HG02763 (cell line): ENCODE data around the gene KCNJ5.
A peak's percentile ranks its signal among the peaks of the same experiment; 100 is the strongest.

Source experiments
- ATAC-seq: cut with Tn5 transposase; IDR thresholded peaks from one replicate; pipeline ENCODE4 v1.9.1; 2021; ENCODE audit warnings: mild to moderate bottlenecking, moderate library complexity; ENCODE audit not compliant: unreplicated experiment

KCNJ5 gene

GRCh38 chr11:128946648-128947047, 55.5 kb downstream of the KCNJ5 start:
- ATAC-seq: no peak

GRCh38 chr11:128947773-128948172, 56.6 kb downstream of the KCNJ5 start:
- ATAC-seq: no peak

- no peak for ATAC-seq
Observed at GRCh38 chr11:128948583-128948982, 57.4 kb downstream of the KCNJ5 start.

- ATAC-seq: no peak
Observed at GRCh38 chr11:128949791-128950454, 58.8 kb downstream of the KCNJ5 start.

GRCh38 chr11:128953151-128953550, 62.0 kb downstream of the KCNJ5 start:
- no peak for ATAC-seq

DNA sequence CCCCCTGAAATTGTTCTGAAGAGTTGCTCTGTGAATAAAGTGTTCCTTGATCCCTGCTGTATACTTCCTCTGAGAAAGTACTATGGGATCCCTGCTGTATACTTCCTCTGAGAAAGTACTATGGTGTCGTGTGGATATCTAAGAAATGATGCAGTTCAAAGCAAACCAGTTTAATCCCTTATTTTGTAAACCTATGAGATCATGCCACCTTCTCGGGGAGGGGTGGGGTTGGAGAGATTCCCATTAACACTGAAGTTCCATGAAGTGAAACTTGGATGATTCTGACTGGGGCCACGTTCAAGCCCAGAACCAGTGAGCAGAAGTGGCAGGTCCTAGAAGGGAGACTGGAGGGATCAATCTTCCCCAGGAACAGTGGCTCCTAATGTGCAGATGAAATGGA, 64.5 kb downstream of the KCNJ5 start:
- ATAC-seq: no peak

- no peak for ATAC-seq
Observed at GRCh38 chr11:128956401-128957201, 65.4 kb downstream of the KCNJ5 start.

DNA sequence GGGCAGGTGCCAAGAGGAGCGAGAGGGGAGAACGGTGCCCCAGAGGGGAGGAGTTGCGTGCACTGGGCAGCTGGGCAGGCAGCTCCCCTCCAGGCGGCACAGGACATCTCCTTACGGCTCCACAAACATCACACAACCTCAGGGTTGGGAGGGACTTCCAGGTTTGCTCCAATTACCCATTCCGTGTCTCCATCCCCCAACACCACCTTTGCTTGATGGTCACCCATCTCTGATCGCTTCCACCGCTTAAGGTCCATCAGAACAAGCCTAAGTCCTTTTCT, 66.0 kb downstream of the KCNJ5 start:
- no peak for ATAC-seq

DNA sequence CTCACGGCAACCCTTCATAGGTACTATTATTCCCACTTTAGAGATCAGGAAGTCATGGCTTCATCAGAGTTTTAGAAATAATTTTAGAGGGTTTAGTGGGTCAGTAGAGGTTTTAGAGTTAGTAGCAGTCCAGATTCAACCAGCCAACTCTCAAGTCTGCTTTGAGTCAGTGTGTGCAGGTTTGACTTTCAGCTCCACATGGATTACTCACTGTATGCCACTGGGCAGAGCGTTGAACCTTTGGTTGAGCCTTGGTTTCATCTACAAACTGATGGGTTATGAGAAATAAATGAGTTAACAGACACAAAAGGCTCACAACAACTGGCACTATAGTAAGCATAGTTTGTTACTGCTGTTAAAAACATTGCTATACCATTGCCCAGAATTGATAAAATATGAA, 70.5 kb downstream of the KCNJ5 start:
- no peak for ATAC-seq

GRCh38 chr11:128962896-128963295, 71.7 kb downstream of the KCNJ5 start:
- no peak for ATAC-seq

DNA sequence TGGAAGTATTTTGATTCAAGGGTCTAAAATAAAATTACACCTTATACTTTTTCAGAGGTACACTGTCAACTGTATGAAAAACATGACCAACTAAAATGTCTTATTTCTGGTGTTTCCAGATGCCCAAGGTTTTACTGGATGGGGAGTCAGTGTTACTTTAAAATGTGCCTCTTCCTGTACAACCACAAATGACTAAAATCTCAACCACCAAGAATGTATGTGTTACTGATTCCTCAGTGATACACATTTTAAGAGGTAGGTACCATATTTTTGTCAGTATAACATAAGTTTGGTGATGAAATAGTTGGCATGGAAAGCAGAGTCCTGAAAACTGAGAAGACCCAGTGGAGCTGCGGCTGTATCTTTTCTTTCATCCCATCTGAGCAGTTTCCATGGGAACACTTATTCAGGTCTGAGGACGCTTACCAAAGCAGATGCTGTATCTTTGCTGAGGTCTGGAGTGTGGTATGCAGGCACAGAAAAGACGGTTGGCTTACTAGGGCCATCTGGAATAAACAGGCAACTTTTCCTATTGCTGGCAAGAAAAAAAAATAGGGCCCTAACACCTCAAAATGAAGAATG, 72.7 kb downstream of the KCNJ5 start:
- ATAC-seq: no peak

DNA sequence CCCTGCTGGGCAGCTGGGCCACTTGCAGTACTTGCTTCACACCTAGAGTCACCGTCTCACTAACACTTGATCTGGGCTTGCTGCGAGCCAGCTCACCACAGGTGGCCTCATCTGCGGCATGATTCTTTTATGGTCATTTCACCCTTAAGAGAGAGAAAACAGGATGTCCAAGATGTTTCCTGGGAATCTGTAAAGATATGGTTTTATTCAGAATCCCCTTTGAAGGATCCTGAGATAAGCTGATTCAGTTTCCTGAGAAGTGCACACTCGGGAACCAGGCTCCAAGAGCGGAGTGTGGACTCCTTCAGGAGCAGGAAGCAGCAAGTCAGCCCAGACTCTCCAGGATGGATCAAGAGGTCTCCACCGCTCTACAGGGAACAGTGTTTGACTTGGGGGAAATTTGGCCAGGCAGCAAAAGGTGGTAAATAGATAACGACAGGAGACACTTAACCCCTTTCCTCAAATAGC, 73.3 kb downstream of the KCNJ5 start:
- no peak for ATAC-seq

GRCh38 chr11:128965485-128965884, 74.3 kb downstream of the KCNJ5 start:
- peak; percentile 93 for ATAC-seq

GRCh38 chr11:128967578-128967977, 76.4 kb downstream of the KCNJ5 start:
- no peak for ATAC-seq

DNA sequence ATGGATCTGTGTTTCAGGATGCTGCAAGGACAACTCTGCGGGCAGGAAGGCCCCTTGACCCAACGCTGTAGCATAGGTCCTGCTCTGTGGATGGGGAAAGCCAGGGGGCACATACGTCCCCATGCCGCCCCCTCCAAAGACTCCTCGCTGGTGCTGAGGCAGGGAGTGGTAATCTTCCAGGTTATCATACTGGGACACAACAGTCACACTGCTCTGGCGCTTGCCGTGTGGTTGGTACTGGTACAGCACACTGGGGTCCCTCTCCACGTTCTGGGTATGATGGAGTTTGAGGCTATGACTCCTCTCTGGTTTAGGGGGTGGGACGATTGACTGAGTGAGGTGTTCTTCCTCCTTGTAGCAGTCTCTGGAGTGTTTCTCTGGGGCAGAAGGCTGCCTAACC, 77.8 kb downstream of the KCNJ5 start:
- ATAC-seq: no peak
